ENCODE data around the gene MCTP1. TPM values are rescaled to one million over a fixed set of nuclear protein-coding genes. Genes with fewer than 3 reads are reported as not detected.

The MCTP1 gene
- polyA plus RNA-seq, 4 donors, result 4.0 to 5.6 (median 5.0) TPM

GRCh38 chr5:94782383-94782782 is 502.5 kb downstream of the MCTP1 start:
- peak in 1 of 4 donors; percentile 56 for DNase-seq (ENCODE audit: low read depth in 4 of 4, low spot score in 3 of 4)

GRCh38 chr5:94779684-94780083 is 505.2 kb downstream of the MCTP1 start:
- DNase-seq (ENCODE audit: low read depth in 4 of 4, low spot score in 3 of 4), result no peak

- no peak for DNase-seq (ENCODE audit: low read depth in 4 of 4, low spot score in 3 of 4)
Observed at GRCh38 chr5:94778732-94779131, 506.2 kb downstream of the MCTP1 start.

GRCh38 chr5:94778299-94778698 is 506.6 kb downstream of the MCTP1 start:
- DNase-seq (ENCODE audit: low read depth in 4 of 4, low spot score in 3 of 4), result no peak

GRCh38 chr5:94777056-94777880 is 507.6 kb downstream of the MCTP1 start:
- DNase-seq (ENCODE audit: low read depth in 4 of 4, low spot score in 3 of 4), result no peak

- DNase-seq (ENCODE audit: low read depth in 4 of 4, low spot score in 3 of 4), result no peak
Observed at GRCh38 chr5:94776167-94776566, 508.7 kb downstream of the MCTP1 start.

- no peak for DNase-seq (ENCODE audit: low read depth in 4 of 4, low spot score in 3 of 4)
Observed at GRCh38 chr5:94775088-94775487, 509.8 kb downstream of the MCTP1 start.

GRCh38 chr5:94771742-94772141 is 513.2 kb downstream of the MCTP1 start:
- DNase-seq (ENCODE audit: low read depth in 4 of 4, low spot score in 3 of 4), result no peak

- no peak for DNase-seq (ENCODE audit: low read depth in 4 of 4, low spot score in 3 of 4)
Observed at GRCh38 chr5:94769996-94770395, 514.9 kb downstream of the MCTP1 start.

- no peak for DNase-seq (ENCODE audit: low read depth in 4 of 4, low spot score in 3 of 4)
Observed at GRCh38 chr5:94761786-94762185, 523.1 kb downstream of the MCTP1 start.

GRCh38 chr5:94761055-94761454 is 523.8 kb downstream of the MCTP1 start:
- DNase-seq (ENCODE audit: low read depth in 4 of 4, low spot score in 3 of 4), result no peak

GRCh38 chr5:94759961-94760360 is 524.9 kb downstream of the MCTP1 start:
- DNase-seq (ENCODE audit: low read depth in 4 of 4, low spot score in 3 of 4), result no peak

GRCh38 chr5:94759022-94759421 is 525.9 kb downstream of the MCTP1 start:
- DNase-seq (ENCODE audit: low read depth in 4 of 4, low spot score in 3 of 4), result no peak

- no peak for DNase-seq (ENCODE audit: low read depth in 4 of 4, low spot score in 3 of 4)
Observed at GRCh38 chr5:94754824-94755223, 530.1 kb downstream of the MCTP1 start.

GRCh38 chr5:94751460-94751859 is 533.4 kb downstream of the MCTP1 start:
- peak in 1 of 4 donors; percentile 9 for DNase-seq (ENCODE audit: low read depth in 4 of 4, low spot score in 3 of 4)

- DNase-seq (ENCODE audit: low read depth in 4 of 4, low spot score in 3 of 4), result no peak
Observed at GRCh38 chr5:94750681-94751080, 534.2 kb downstream of the MCTP1 start.

- no peak for DNase-seq (ENCODE audit: low read depth in 4 of 4, low spot score in 3 of 4)
Observed at GRCh38 chr5:94749042-94749441, 535.9 kb downstream of the MCTP1 start.

- DNase-seq (ENCODE audit: low read depth in 4 of 4, low spot score in 3 of 4), result no peak
Observed at GRCh38 chr5:94748212-94748611, 536.7 kb downstream of the MCTP1 start.

GRCh38 chr5:94747371-94747770 is 537.5 kb downstream of the MCTP1 start:
- no peak for DNase-seq (ENCODE audit: low read depth in 4 of 4, low spot score in 3 of 4)

GRCh38 chr5:94746731-94747124 is 538.2 kb downstream of the MCTP1 start:
- no peak for DNase-seq (ENCODE audit: low read depth in 4 of 4, low spot score in 3 of 4)

- no peak for DNase-seq (ENCODE audit: low read depth in 4 of 4, low spot score in 3 of 4)
Observed at GRCh38 chr5:94745786-94746730, 538.8 kb downstream of the MCTP1 start.

- DNase-seq (ENCODE audit: low read depth in 4 of 4, low spot score in 3 of 4), result no peak
Observed at GRCh38 chr5:94744906-94745305, 540.0 kb downstream of the MCTP1 start.
